PC-3 (cell line): ENCODE results near the gene MAN2C1. TPM values are rescaled to one million over a fixed set of nuclear protein-coding genes. Genes with fewer than 3 reads are reported as not detected.
A peak's percentile ranks its signal among the peaks of the same experiment; 100 is the strongest.

ENCODE experiments used
- ATAC-seq: fragments of 200-7000 bp; cut with Tn5 transposase; 2 replicates; pipeline ENCODE4 v1.9.1; 2020; ENCODE audit warnings: mild to moderate bottlenecking, moderate library complexity
- BruUV-seq: library from RNA; stranded (reverse); fragments of 400-500 nt; replicated peaks from 2 replicates; lab custom pipeline; 2021; lab: Mats Ljungman, UMichigan
- CTCF ChIA-PET: fragments of 300-600 bp; sonication (Branson Sonifier 250); formaldehyde crosslinking; loops from one replicate; lab custom pipeline; 2022; ENCODE audit warnings: antibody characterized with exemption; lab: Charles Lee
- POLR2A ChIA-PET: fragments of 300-600 bp; sonication (Branson Sonifier 250); formaldehyde crosslinking; loops from one replicate; lab custom pipeline; 2022; ENCODE audit warnings: antibody characterized with exemption; ENCODE audit not compliant: unreplicated experiment; lab: Charles Lee
- DNase-seq: peaks from one replicate; pipeline ENCODE4 v3.0.0-alpha.2; 2015
- H2AFZ ChIP-seq: fragments of 300-600 bp; sonication (generic); 2 replicates; pipeline ENCODE4 v1.6.0; 2016; ENCODE audit warnings: antibody characterized with exemption, low read length
- H3F3A ChIP-seq: fragments of 300-600 bp; sonication (generic); one replicate; pipeline ENCODE4 v1.6.0; 2017; ENCODE audit warnings: antibody characterized with exemption, low read length, control low read depth, mild to moderate bottlenecking; ENCODE audit not compliant: unreplicated experiment
- H3K27ac ChIP-seq: fragments of 300-600 bp; sonication (generic); 2 replicates; pipeline ENCODE4 v1.5.1; 2016; ENCODE audit warnings: mild to moderate bottlenecking, low read length
- H3K27me3 ChIP-seq: fragments of 300-600 bp; sonication (generic); 2 replicates; pipeline ENCODE4 v1.6.1; 2016; ENCODE audit warnings: low read length, mixed read lengths
- H3K36me3 ChIP-seq: fragments of 300-600 bp; sonication (generic); 2 replicates; pipeline ENCODE4 v1.6.1; 2016; ENCODE audit warnings: low read depth, mixed run types, low read length, mixed read lengths
- H3K4me1 ChIP-seq: fragments of 300-600 bp; sonication (generic); 2 replicates; pipeline ENCODE4 v1.5.1; 2016; ENCODE audit warnings: low read length; ENCODE audit not compliant: insufficient read depth
- H3K4me2 ChIP-seq: fragments of 300-600 bp; sonication (generic); 2 replicates; pipeline ENCODE4 v1.6.0; 2016; ENCODE audit warnings: low read length
- H3K4me3 ChIP-seq: fragments of 300-600 bp; sonication (generic); 2 replicates; pipeline ENCODE4 v1.5.1; 2016; ENCODE audit warnings: mild to moderate bottlenecking, low read length, mixed read lengths
- H3K79me2 ChIP-seq: fragments of 300-600 bp; sonication (generic); 2 replicates; pipeline ENCODE4 v1.6.1; 2017; ENCODE audit warnings: low read length, mixed read lengths
- H3K9ac ChIP-seq: fragments of 300-600 bp; sonication (generic); 2 replicates; pipeline ENCODE4 v1.6.0; 2016; ENCODE audit warnings: mild to moderate bottlenecking, low read length
- H3K9me2 ChIP-seq: fragments of 300-600 bp; sonication (generic); replicated peaks from 2 replicates; pipeline ENCODE4 v1.6.1; 2016; ENCODE audit warnings: mixed run types, low read length, mixed read lengths
- H3K9me3 ChIP-seq: fragments of 300-600 bp; sonication (generic); 2 replicates; pipeline ENCODE4 v1.6.1; 2016; ENCODE audit warnings: low read length, mixed read lengths
- H4K20me1 ChIP-seq: fragments of 300-600 bp; sonication (generic); 2 replicates; pipeline ENCODE4 v1.6.1; 2016; ENCODE audit warnings: low read length, mixed read lengths
- CTCF ChIP-seq: fragments of 300-600 bp; sonication (generic); conservative IDR thresholded peaks from 2 replicates; pipeline ENCODE4 v1.5.1; 2017; ENCODE audit warnings: antibody characterized with exemption, low read depth, mild to moderate bottlenecking, low read length
- EZH2 ChIP-seq: fragments of 300-600 bp; sonication (generic); IDR thresholded peaks from one replicate; pipeline ENCODE4 v1.6.1; 2017; ENCODE audit warnings: antibody characterized with exemption, mild to moderate bottlenecking, low read length; ENCODE audit not compliant: unreplicated experiment
- EZH2phosphoT487 ChIP-seq: fragments of 300-600 bp; sonication (generic); IDR thresholded peaks from 2 replicates; pipeline ENCODE4 v1.6.1; 2018; ENCODE audit warnings: mild to moderate bottlenecking, antibody characterized with exemption, low read length, borderline replicate concordance
- intact Hi-C: fragments of 100-400 bp; cut with micrococcal nuclease; formaldehyde crosslinking; loops from 2 replicates; pipeline ENCODE4 v1.9.0; 2023
- total RNA-seq: library from RNA; depleted of rRNA; stranded (reverse); fragments of >200 nt; gene quantifications from 2 replicates; pipeline ENCODE4 v1.2.3, GENCODE V29; 2014

The MAN2C1 gene
- total RNA-seq, 1 experiment from 2014 or later: 126 TPM

- Histone ChIP-seq H4K20me1 (no peaks in the 10 kb centered on the region), H3K9ac (no peak overlapping the region), H3K4me3 (0 out of 2 replicates have a peak overlapping the region, but pooled peaks have one; percentile 87), H3K27me3 (no peaks in the 10 kb centered on the region), H3K27ac (no peak overlapping the region), H3K9me2 (no peaks in the 10 kb centered on the region), H3K4me2 (peak overlapping the region; percentile 99), H3F3A (no peaks in the 10 kb centered on the region), H3K36me3 (peaks cover 44% of the 10 kb centered on the region), H2AFZ (no peak overlapping the region), H3K79me2 (peaks cover 29% of the 10 kb centered on the region; the same call in 1 of the 2 replicates), H3K9me3 (no peaks in the 10 kb centered on the region), H3K4me1 (peaks cover 16% of the 10 kb centered on the region)
- intact Hi-C loops: loop anchor here (2.0 to 10.0 kb wide), 2 partner anchors 81 to 275 kb away; partner anchors contain the start of genes IMP3, SIN3A and SNX33
- ATAC-seq (no peak), DNase-seq (no peak)
- no TSS peak for BruUV-seq
- POLR2A ChIA-PET: interaction anchor here (0.5 to 0.7 kb wide), 2 partner anchors 11 to 12 kb away, joined by 3 to 22 read pairs; no protein-coding TSS in a partner anchor
- TF ChIP-seq CTCF (no peak), EZH2 (no peak), EZH2phosphoT487 (no peak)
- CTCF ChIA-PET: no interaction called here
These were observed 1.6 kb upstream of the MAN2C1 start for GRCh38 chr15:75369897-75370581.

GRCh38 chr15:75368689-75369239 is 357 bp upstream of the MAN2C1 start:
- no peaks in the 10 kb centered on the region for H3K9me3 ChIP-seq
- ChIA-PET POLR2A (interaction anchor here (0.6 to 2.2 kb wide), 4 partner anchors 29 to 326 kb away, joined by 3 to 34 read pairs (median 4); partner anchors contain the start of gene SIN3A), CTCF (interaction anchor here (0.5 kb wide), 1 partner anchor 374 kb away, joined by 3 read pairs; the partner anchor contains the start of gene SCAMP5)
- ATAC-seq (peak; percentile 3), DNase-seq (no peak)
- H3K79me2 ChIP-seq: peaks cover 29% of the 10 kb centered on the region; the same call in 1 of the 2 replicates
- intact Hi-C loops: loop anchor here (2.0 to 10.0 kb wide), 2 partner anchors 82 to 276 kb away; partner anchors contain the start of genes IMP3, SIN3A and SNX33
- H4K20me1 ChIP-seq: no peaks in the 10 kb centered on the region
- peak overlapping the region; percentile 87 for H3K4me3 ChIP-seq
- H3K27ac ChIP-seq: peak overlapping the region; percentile 91
- peaks cover 16% of the 10 kb centered on the region for H3K4me1 ChIP-seq
- no peaks in the 10 kb centered on the region for H3K9me2 ChIP-seq
- H3K9ac ChIP-seq: peak overlapping the region; percentile 97
- TF ChIP-seq EZH2: no peak
- no TSS peak for BruUV-seq
- H3K27me3 ChIP-seq: no peaks in the 10 kb centered on the region
- H3F3A ChIP-seq: no peaks in the 10 kb centered on the region
- H2AFZ ChIP-seq: peak overlapping the region; percentile 2; the same call in 1 of the 2 replicates
- H3K36me3 ChIP-seq: peaks cover 38% of the 10 kb centered on the region
- H3K4me2 ChIP-seq: peak overlapping the region; percentile 99

- peak overlapping the region; percentile 99 for H3K4me2 ChIP-seq
- H3K9me2 ChIP-seq: no peaks in the 10 kb centered on the region
- DNase-seq: no peak
- CTCF ChIA-PET: interaction anchor here (0.6 to 1.3 kb wide), 4 partner anchors 84 to 260 kb away, joined by 3 to 6 read pairs (median 4); partner anchors contain the start of gene SIN3A
- no peaks in the 10 kb centered on the region for H4K20me1 ChIP-seq
- intact Hi-C loops: loop anchor here (10.0 kb wide), 1 partner anchor 277 kb away; the partner anchor contains the start of genes IMP3 and SNX33
- H3K79me2 ChIP-seq: peaks cover 29% of the 10 kb centered on the region; the same call in 1 of the 2 replicates
- peak overlapping the region; percentile 49 for H2AFZ ChIP-seq
- peak overlapping the region; percentile 33; the same call in 1 of the 2 replicates for H3K9ac ChIP-seq
- no peak overlapping the region for H3K27ac ChIP-seq
- no peak for ATAC-seq
- peak overlapping the region; percentile 87 for H3K4me3 ChIP-seq
- no peaks in the 10 kb centered on the region for H3K9me3 ChIP-seq
- H3F3A ChIP-seq: no peaks in the 10 kb centered on the region
- no peak for TF ChIP-seq EZH2phosphoT487
- no peak for TF ChIP-seq EZH2
- TF ChIP-seq CTCF: no peak
- POLR2A ChIA-PET: interaction anchor here (0.5 to 2.2 kb wide), 4 partner anchors 84 to 1436 kb away, joined by 3 to 34 read pairs (median 4); partner anchors contain the start of gene SIN3A
- no peaks in the 10 kb centered on the region for H3K27me3 ChIP-seq
- H3K4me1 ChIP-seq: peaks cover 16% of the 10 kb centered on the region
- BruUV-seq: no TSS peak
- peaks cover 32% of the 10 kb centered on the region for H3K36me3 ChIP-seq
These were observed 948 bp downstream of the MAN2C1 start for GRCh38 chr15:75367406-75367912.
